Stimulated activated naive CD8-positive, alpha-beta T cell treated with anti-CD3 and anti-CD28 coated beads, Interleukin-15, Interleukin-2, amounts not matched to agents 100 ng/mL and 50 ng/mL, for 24 hours (primary cell): Measurements from ENCODE around the gene PKP4.

ENCODE experiments used
- H3K27ac Mint-ChIP-seq: one replicate; pipeline ENCODE4 v1.8.0; 2021; ENCODE audit warnings: mild to moderate bottlenecking, mixed read lengths
- H3K27me3 Mint-ChIP-seq: one replicate; pipeline ENCODE4 v1.8.0; 2021; ENCODE audit warnings: mixed read lengths
- H3K36me3 Mint-ChIP-seq: one replicate; pipeline ENCODE4 v1.8.0; 2021; ENCODE audit warnings: low read depth, mixed read lengths
- H3K4me1 Mint-ChIP-seq: one replicate; pipeline ENCODE4 v1.8.0; 2021; ENCODE audit warnings: low read depth, mixed read lengths
- H3K4me3 Mint-ChIP-seq: one replicate; pipeline ENCODE4 v1.8.0; 2021; ENCODE audit warnings: mild to moderate bottlenecking, mixed read lengths
- H3K9me3 Mint-ChIP-seq: one replicate; pipeline ENCODE4 v1.8.0; 2021; ENCODE audit warnings: mixed read lengths

Gene PKP4

DNA sequence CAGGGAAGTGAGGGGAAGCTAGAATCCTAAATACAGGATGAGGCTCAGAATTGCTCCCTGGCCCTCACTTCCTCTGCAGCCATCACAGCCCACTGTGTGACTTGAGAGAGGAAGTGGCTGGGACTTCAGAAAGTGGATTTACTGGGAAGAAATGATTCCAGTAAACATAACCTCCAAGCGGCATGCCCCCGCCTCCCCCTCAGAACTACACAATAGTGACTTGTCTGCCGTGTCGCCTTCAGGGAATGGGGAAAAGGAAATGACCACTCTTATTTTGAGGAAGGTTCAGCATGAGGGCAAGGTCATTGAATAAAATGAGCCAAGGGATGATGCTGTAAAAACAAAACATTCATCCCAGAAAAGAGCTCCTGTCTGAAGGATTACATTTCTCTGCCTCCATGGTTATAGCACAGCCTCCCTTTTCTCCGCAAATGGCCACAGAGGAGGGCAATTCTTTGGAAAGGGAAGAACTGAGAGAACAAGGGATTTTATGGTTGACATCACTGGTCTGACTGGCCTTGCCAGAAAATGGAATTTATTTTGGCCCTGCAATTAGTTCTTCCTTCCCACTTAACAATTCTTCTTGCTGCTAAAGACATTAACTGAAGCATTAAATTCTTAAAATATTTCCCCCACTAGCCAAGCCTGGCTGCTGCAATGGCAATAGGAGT, 259.5 kb downstream of the PKP4 start:
- Mint-ChIP-seq H3K27me3 (peaks cover 16% of the 10 kb centered on the region), H3K36me3 (no peaks in the 10 kb centered on the region), H3K4me3 (no peak overlapping the region), H3K27ac (no peak overlapping the region), H3K9me3 (peaks cover 14% of the 10 kb centered on the region), H3K4me1 (no peaks in the 10 kb centered on the region)

GRCh38 chr2:158716921-158717320, 260.2 kb downstream of the PKP4 start:
- H3K4me3 Mint-ChIP-seq, result no peak overlapping the region
- H3K4me1 Mint-ChIP-seq, result no peaks in the 10 kb centered on the region
- H3K9me3 Mint-ChIP-seq, result peaks cover 14% of the 10 kb centered on the region
- H3K27me3 Mint-ChIP-seq, result peaks cover 16% of the 10 kb centered on the region
- no peaks in the 10 kb centered on the region for H3K36me3 Mint-ChIP-seq
- no peak overlapping the region for H3K27ac Mint-ChIP-seq

GRCh38 chr2:158717366-158718195, 260.8 kb downstream of the PKP4 start:
- Mint-ChIP-seq H3K27me3 (peaks cover 16% of the 10 kb centered on the region), H3K27ac (no peak overlapping the region), H3K36me3 (no peaks in the 10 kb centered on the region), H3K4me3 (no peak overlapping the region), H3K4me1 (no peaks in the 10 kb centered on the region), H3K9me3 (peaks cover 14% of the 10 kb centered on the region)

DNA sequence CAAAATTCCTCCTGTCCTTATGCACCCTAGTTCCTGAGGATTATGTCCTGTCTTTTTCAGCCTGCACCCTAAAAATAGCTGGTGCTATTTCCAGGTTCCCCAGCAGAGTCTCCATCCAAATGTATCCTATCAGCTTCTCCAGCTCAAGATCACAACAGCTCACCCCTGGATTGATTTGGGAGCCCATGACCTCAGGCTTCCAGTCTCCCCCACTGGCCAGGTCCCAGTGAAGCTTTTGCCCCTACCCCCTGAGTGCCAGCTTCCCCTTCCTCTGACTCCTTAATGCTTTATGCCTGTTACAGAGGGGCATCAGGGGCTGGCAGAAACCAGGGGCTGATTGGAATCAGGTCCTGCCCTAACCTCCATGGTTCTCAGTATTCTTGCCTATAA, 261.4 kb downstream of the PKP4 start:
- Mint-ChIP-seq H3K36me3 (no peaks in the 10 kb centered on the region), H3K4me1 (no peaks in the 10 kb centered on the region), H3K27me3 (peaks cover 13% of the 10 kb centered on the region), H3K9me3 (peaks cover 10% of the 10 kb centered on the region), H3K4me3 (no peak overlapping the region), H3K27ac (no peak overlapping the region)

- peaks cover 6% of the 10 kb centered on the region for H3K27me3 Mint-ChIP-seq
- H3K27ac Mint-ChIP-seq, result no peak overlapping the region
- no peaks in the 10 kb centered on the region for H3K4me1 Mint-ChIP-seq
- H3K4me3 Mint-ChIP-seq, result no peak overlapping the region
- no peaks in the 10 kb centered on the region for H3K36me3 Mint-ChIP-seq
- H3K9me3 Mint-ChIP-seq, result peaks cover 4% of the 10 kb centered on the region
These were observed 262.1 kb downstream of the PKP4 start for GRCh38 chr2:158718851-158719250.

DNA sequence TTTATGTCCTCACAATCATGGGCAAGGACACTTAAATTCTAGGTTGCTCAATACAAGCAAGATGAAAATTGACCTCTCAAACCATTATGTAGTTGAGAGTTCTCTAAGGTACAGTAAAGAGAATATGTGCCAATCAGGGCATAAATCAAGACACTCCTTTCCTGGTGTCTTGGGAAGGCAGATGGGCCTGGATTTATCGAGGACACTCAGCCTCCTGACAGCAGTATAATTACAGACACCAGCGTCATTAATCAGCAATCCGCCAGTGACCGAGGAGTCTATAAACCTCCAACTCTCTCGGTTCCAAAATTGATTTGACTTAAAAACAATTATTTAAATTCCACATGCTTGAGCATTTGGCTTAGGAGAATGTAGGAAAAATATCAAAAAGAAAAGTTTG, 262.7 kb downstream of the PKP4 start:
- Mint-ChIP-seq H3K9me3 (no peaks in the 10 kb centered on the region), H3K36me3 (no peaks in the 10 kb centered on the region), H3K27ac (no peak overlapping the region), H3K4me3 (no peak overlapping the region), H3K27me3 (peaks cover 4% of the 10 kb centered on the region), H3K4me1 (no peaks in the 10 kb centered on the region)

GRCh38 chr2:158722266-158723105, 265.7 kb downstream of the PKP4 start:
- Mint-ChIP-seq H3K36me3 (no peaks in the 10 kb centered on the region), H3K9me3 (no peaks in the 10 kb centered on the region), H3K27me3 (no peaks in the 10 kb centered on the region), H3K27ac (no peak overlapping the region), H3K4me3 (no peak overlapping the region), H3K4me1 (no peaks in the 10 kb centered on the region)

DNA sequence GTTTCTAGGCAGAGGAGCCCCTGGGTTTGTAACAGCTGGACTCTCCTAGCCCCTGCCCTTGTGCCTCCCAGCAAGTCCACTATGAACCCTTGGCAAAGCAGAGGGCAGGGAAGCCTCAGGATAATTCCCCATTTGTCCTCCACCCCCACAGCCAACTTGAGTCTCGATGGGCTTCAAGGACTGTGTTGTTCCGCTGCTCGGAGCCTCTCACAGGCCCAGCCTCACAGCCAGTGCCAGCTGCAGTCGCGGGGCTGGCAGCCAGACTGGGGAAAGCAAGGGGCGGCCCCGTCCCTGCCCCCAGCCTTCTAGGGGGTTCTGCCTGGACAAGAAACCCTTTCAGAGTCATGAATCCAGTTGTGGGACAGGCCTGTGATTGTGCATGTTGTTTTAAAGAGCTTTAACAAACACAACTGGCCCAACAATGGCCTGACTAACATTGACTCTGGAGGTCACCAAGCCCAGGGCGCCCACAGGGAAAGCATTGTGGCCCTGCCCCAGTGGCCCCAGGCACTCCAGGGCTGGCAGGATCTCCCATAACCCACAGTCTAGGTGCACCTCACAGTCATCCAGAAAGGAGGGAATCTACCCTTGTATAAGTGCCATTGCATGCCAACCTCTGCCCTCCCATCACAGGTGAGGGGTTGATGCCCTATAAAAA, 266.6 kb downstream of the PKP4 start:
- Mint-ChIP-seq H3K27ac (no peak overlapping the region), H3K4me1 (no peaks in the 10 kb centered on the region), H3K27me3 (no peaks in the 10 kb centered on the region), H3K36me3 (no peaks in the 10 kb centered on the region), H3K9me3 (no peaks in the 10 kb centered on the region), H3K4me3 (no peak overlapping the region)

DNA sequence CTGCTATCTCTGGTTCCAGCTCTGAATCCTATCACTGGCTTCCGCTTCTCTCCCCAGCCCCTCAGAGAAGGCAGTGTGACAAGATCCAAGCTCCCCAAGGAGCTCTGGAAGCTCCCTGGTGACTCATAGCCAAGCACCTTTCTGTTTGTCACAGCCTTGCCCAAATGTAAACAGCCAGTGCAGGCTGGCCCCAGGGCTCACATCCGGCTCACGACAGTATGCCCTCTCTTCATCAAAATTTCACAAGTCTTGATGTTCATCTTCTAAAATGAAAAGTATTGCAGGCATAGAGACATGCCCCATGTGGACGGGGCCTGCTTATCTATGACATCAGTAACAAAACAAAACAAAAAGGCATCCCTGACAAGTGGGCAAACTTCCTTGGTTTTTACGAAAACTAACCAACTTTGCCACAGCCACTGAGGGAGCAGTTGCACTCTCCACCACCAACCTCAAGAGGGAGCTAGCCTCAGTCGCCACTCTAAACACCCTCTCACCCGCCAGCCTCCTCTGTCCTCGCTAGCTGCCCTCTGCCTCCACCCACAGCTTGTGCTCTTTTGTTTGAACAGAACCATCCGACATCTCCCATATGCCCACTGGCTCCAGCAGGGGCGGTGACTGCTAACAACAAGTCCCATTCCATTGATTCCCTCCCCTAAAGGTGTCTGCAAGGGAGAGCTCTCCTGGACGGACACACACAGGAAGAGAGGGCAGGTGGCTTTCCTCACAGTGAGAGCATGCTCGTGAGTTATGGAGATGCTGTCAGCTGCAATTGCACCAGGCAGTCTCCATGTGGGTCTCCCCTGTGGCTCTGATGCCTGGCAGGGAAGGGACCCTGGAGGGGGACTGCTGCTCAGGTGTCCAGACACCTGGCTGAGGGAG, 267.4 kb downstream of the PKP4 start:
- Mint-ChIP-seq H3K4me3 (no peak overlapping the region), H3K36me3 (no peaks in the 10 kb centered on the region), H3K27ac (no peak overlapping the region), H3K4me1 (no peaks in the 10 kb centered on the region), H3K27me3 (no peaks in the 10 kb centered on the region), H3K9me3 (no peaks in the 10 kb centered on the region)

DNA sequence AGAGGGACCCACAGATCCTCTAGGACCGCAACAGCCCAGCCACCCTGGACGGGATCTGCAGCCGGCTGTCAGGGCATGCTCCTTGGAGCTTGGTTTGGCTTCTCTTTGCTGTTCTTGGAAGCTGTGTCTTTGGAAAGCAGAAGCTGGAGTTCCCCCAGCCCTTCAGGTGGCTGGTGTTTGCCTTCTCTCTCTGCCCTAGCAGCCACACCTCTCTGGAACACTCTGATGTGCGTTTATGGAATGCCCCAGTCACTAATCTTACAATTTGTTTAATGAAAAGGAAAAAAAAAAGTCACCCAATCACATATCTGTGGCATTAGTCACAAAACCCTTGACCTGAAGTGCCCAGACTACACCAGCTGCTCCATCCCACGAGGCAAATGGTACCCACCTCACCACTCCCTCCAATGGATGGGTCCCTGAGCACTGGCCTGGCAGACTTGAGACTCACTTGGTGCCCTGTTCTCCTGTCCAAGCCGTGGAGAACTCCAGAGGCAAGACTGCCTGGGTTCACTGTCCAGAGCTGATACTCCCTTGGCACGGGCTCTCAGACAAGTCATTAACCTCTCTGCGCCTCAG, 268.1 kb downstream of the PKP4 start:
- Mint-ChIP-seq H3K9me3 (no peaks in the 10 kb centered on the region), H3K4me3 (no peak overlapping the region), H3K36me3 (no peaks in the 10 kb centered on the region), H3K27me3 (no peaks in the 10 kb centered on the region), H3K4me1 (no peaks in the 10 kb centered on the region), H3K27ac (no peak overlapping the region)

DNA sequence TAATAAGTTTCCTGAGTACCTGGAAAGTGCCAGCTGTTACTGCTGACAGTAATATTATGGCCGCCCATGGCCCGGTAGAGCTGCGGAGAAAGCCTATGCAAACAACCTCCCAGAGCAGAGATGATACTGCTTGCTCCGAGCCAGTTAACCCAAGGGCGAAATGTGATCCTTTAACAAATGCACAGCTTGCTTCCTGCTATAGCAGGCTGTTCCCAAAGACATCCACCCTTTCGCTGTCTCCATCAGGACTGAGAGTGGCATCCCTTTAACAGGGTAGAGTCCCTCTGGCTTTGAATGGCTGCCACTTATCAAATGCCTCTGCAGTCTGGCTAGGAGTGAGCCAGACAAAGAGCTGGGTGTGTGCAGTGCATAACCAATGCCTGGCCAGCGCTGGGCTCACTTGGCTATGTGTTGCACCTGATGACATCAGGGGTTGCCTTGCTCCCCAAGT, 268.7 kb downstream of the PKP4 start:
- no peak overlapping the region for H3K27ac Mint-ChIP-seq
- H3K9me3 Mint-ChIP-seq, result no peaks in the 10 kb centered on the region
- no peaks in the 10 kb centered on the region for H3K36me3 Mint-ChIP-seq
- no peaks in the 10 kb centered on the region for H3K4me1 Mint-ChIP-seq
- H3K27me3 Mint-ChIP-seq, result no peaks in the 10 kb centered on the region
- no peak overlapping the region for H3K4me3 Mint-ChIP-seq

DNA sequence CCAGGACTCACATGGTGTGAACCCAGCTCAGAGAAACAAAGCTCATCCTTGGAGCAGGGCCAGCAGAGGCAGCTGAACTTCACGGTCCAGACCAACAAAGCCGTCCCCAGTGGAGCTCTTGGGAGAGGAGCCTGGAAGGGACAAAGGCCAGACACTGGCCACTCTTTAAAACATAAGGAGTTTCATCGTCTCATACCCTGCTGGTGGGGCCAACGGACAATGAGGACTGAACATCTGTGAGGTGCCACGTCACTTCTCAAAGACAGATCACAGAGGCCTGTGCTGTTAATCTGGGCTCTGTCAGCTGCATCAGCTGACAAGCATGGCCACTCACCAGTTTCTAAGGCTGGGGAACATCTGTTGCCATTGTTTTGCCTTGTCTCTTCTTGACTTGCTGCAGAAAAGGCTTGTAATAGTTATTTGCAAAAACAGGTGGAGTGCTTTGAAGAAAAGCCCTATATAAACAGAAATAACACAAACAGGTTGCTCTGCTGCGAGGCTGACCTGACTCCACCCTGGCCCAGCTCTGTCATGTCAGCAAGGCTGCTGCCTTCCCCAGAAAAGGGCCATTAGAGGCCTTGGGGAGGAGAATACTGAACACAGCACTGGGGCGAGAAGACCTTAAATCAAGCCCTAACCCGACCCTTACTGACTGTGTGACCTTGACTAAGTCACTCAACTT, 270.3 kb downstream of the PKP4 start:
- Mint-ChIP-seq H3K27me3 (no peaks in the 10 kb centered on the region), H3K27ac (no peak overlapping the region), H3K9me3 (no peaks in the 10 kb centered on the region), H3K4me3 (no peak overlapping the region), H3K4me1 (no peaks in the 10 kb centered on the region), H3K36me3 (no peaks in the 10 kb centered on the region)

GRCh38 chr2:158728422-158728821, 271.7 kb downstream of the PKP4 start:
- no peaks in the 10 kb centered on the region for H3K9me3 Mint-ChIP-seq
- H3K4me1 Mint-ChIP-seq, result no peaks in the 10 kb centered on the region
- no peak overlapping the region for H3K4me3 Mint-ChIP-seq
- H3K36me3 Mint-ChIP-seq, result no peaks in the 10 kb centered on the region
- H3K27me3 Mint-ChIP-seq, result peaks cover 6% of the 10 kb centered on the region
- H3K27ac Mint-ChIP-seq, result no peak overlapping the region
